ENCODE data around the gene MAML2.

MAML2 gene

GRCh38 chr11:96328395-96329010 is 14.5 kb downstream of the MAML2 start:
- Histone ChIP-seq H3K9ac (ENCODE audit: low read length) (no peak overlapping the region), H2BK5ac (ENCODE audit: low read depth, low read length, poor library complexity, severe bottlenecking) (no peak overlapping the region), H4K91ac (ENCODE audit: low read length) (no peak overlapping the region), H2AFZ (ENCODE audit: low read depth, low read length) (no peak overlapping the region), H3K27me3 (ENCODE audit: control insufficient read depth in 1 of 2, insufficient read depth in 1 of 2, low read length in 2 of 2) (no peaks in the 10 kb centered on the region), H3K14ac (ENCODE audit: low read length in 2 of 2) (no peak overlapping the region), H3K4me1 (ENCODE audit: control insufficient read depth, insufficient read depth, low read depth, low read length) (peaks cover 17% of the 10 kb centered on the region), H3K9me3 (ENCODE audit: control insufficient read depth, low read length) (no peaks in the 10 kb centered on the region), H4K8ac (ENCODE audit: low read length) (no peak overlapping the region), H3K79me1 (replicated peaks; ENCODE audit: low read length, poor library complexity, severe bottlenecking) (no peaks in the 10 kb centered on the region), H2BK12ac (ENCODE audit: low read length in 2 of 2) (no peak overlapping the region), H3K27ac (ENCODE audit: low read length, poor library complexity, severe bottlenecking) (peak overlapping the region; percentile 41), H3K23ac (ENCODE audit: low read length in 2 of 2) (no peak overlapping the region), H2BK15ac (ENCODE audit: low read depth, poor library complexity, severe bottlenecking) (no peak overlapping the region), H3K4me2 (ENCODE audit: low read length, poor library complexity, severe bottlenecking) (no peak overlapping the region), H3K18ac (ENCODE audit: low read depth in 1 of 2, low read length in 2 of 2) (no peak overlapping the region), H2BK120ac (ENCODE audit: low read depth, low read length) (no peak overlapping the region), H3K36me3 (ENCODE audit: control insufficient read depth in 1 of 2, insufficient read depth in 2 of 2, low read depth in 1 of 2, low read length in 2 of 2) (peaks cover 0 to 7% of the 10 kb centered on the region in 2 experiments), H3K4ac (ENCODE audit: low read depth in 1 of 2, low read length in 2 of 2) (no peak overlapping the region), H3K4me3 (ENCODE audit: insufficient read depth in 1 of 2, low read depth in 1 of 2, low read length in 2 of 2) (no peak overlapping the region), H2AK5ac (ENCODE audit: low read length, severe bottlenecking) (peak overlapping the region; percentile 67)
- no peak for DNase-seq
- WGBS: 89% methylated on average over 6 of the region's 8 CpGs

GRCh38 chr11:96326959-96327358 is 16.0 kb downstream of the MAML2 start:
- 95% methylated on average over 5 of the region's 7 CpGs for WGBS
- no peak overlapping the region for H2BK12ac ChIP-seq (ENCODE audit: low read length in 2 of 2)
- H3K27me3 ChIP-seq (ENCODE audit: control insufficient read depth in 1 of 2, insufficient read depth in 1 of 2, low read length in 2 of 2): no peaks in the 10 kb centered on the region
- no peak overlapping the region for H2BK15ac ChIP-seq (ENCODE audit: low read depth, poor library complexity, severe bottlenecking)
- H2AFZ ChIP-seq (ENCODE audit: low read depth, low read length): no peak overlapping the region
- H3K23ac ChIP-seq (ENCODE audit: low read length in 2 of 2): no peak overlapping the region
- DNase-seq: no peak
- peaks cover 2% of the 10 kb centered on the region for H3K79me1 ChIP-seq (replicated peaks; ENCODE audit: low read length, poor library complexity, severe bottlenecking)
- no peak overlapping the region for H4K8ac ChIP-seq (ENCODE audit: low read length)
- H2BK120ac ChIP-seq (ENCODE audit: low read depth, low read length): peak overlapping the region; percentile 67
- H3K36me3 ChIP-seq (ENCODE audit: control insufficient read depth in 1 of 2, insufficient read depth in 2 of 2, low read depth in 1 of 2, low read length in 2 of 2): peaks cover 0 to 14% of the 10 kb centered on the region in 2 experiments
- no peak overlapping the region for H3K4ac ChIP-seq (ENCODE audit: low read depth in 1 of 2, low read length in 2 of 2)
- peaks cover 16% of the 10 kb centered on the region for H3K4me1 ChIP-seq (ENCODE audit: control insufficient read depth, insufficient read depth, low read depth, low read length)
- no peaks in the 10 kb centered on the region for H3K9me3 ChIP-seq (ENCODE audit: control insufficient read depth, low read length)
- no peak overlapping the region for H3K18ac ChIP-seq (ENCODE audit: low read depth in 1 of 2, low read length in 2 of 2)
- no peak overlapping the region for H3K4me3 ChIP-seq (ENCODE audit: insufficient read depth in 1 of 2, low read depth in 1 of 2, low read length in 2 of 2)
- no peak overlapping the region for H3K9ac ChIP-seq (ENCODE audit: low read length)
- no peak overlapping the region for H3K4me2 ChIP-seq (ENCODE audit: low read length, poor library complexity, severe bottlenecking)
- H2AK5ac ChIP-seq (ENCODE audit: low read length, severe bottlenecking): peak overlapping the region; percentile 83
- H3K27ac ChIP-seq (ENCODE audit: low read length, poor library complexity, severe bottlenecking): peak overlapping the region; percentile 62
- no peak overlapping the region for H2BK5ac ChIP-seq (ENCODE audit: low read depth, low read length, poor library complexity, severe bottlenecking)
- H4K91ac ChIP-seq (ENCODE audit: low read length): peak overlapping the region; percentile 20
- no peak overlapping the region for H3K14ac ChIP-seq (ENCODE audit: low read length in 2 of 2)

- H3K9me3 ChIP-seq (ENCODE audit: control insufficient read depth, low read length): no peaks in the 10 kb centered on the region
- WGBS: 0% methylated on average over 1 of the region's 1 CpG
- no peak overlapping the region for H2AFZ ChIP-seq (ENCODE audit: low read depth, low read length)
These were observed 18.1 kb downstream of the MAML2 start for GRCh38 chr11:96324912-96325311.

GRCh38 chr11:96323642-96323985 is 19.4 kb downstream of the MAML2 start:
- Histone ChIP-seq H4K91ac (ENCODE audit: low read length) (no peak overlapping the region), H3K79me1 (replicated peaks; ENCODE audit: low read length, poor library complexity, severe bottlenecking) (peaks cover 15% of the 10 kb centered on the region), H3K9ac (ENCODE audit: low read length) (no peak overlapping the region), H2BK15ac (ENCODE audit: low read depth, poor library complexity, severe bottlenecking) (no peak overlapping the region), H3K14ac (ENCODE audit: low read length in 2 of 2) (no peak overlapping the region), H2BK5ac (ENCODE audit: low read depth, low read length, poor library complexity, severe bottlenecking) (peak overlapping the region; percentile 96), H2AK5ac (ENCODE audit: low read length, severe bottlenecking) (peak overlapping the region; percentile 98), H3K9me3 (ENCODE audit: control insufficient read depth, low read length) (no peaks in the 10 kb centered on the region), H3K4ac (ENCODE audit: low read depth in 1 of 2, low read length in 2 of 2) (no peak overlapping the region), H3K36me3 (ENCODE audit: control insufficient read depth in 1 of 2, insufficient read depth in 2 of 2, low read depth in 1 of 2, low read length in 2 of 2) (peaks cover 0 to 10% of the 10 kb centered on the region in 2 experiments), H3K4me3 (ENCODE audit: insufficient read depth in 1 of 2, low read depth in 1 of 2, low read length in 2 of 2) (no peak overlapping the region), H3K23ac (ENCODE audit: low read length in 2 of 2) (no peak overlapping the region), H2BK12ac (ENCODE audit: low read length in 2 of 2) (no peak overlapping the region), H2BK120ac (ENCODE audit: low read depth, low read length) (no peak overlapping the region), H4K8ac (ENCODE audit: low read length) (peak overlapping the region; percentile 35), H3K27me3 (ENCODE audit: control insufficient read depth in 1 of 2, insufficient read depth in 1 of 2, low read length in 2 of 2) (no peaks in the 10 kb centered on the region), H3K27ac (ENCODE audit: low read length, poor library complexity, severe bottlenecking) (peak overlapping the region; percentile 93), H2AFZ (ENCODE audit: low read depth, low read length) (no peak overlapping the region), H3K4me2 (ENCODE audit: low read length, poor library complexity, severe bottlenecking) (no peak overlapping the region), H3K18ac (ENCODE audit: low read depth in 1 of 2, low read length in 2 of 2) (no peak overlapping the region), H3K4me1 (ENCODE audit: control insufficient read depth, insufficient read depth, low read depth, low read length) (peaks cover 14% of the 10 kb centered on the region)
- no peak for DNase-seq
- WGBS: 93% methylated on average over 6 of the region's 6 CpGs

More at GRCh38 chr11:96324912-96325311, 18.1 kb downstream of the MAML2 start:
- Histone ChIP-seq H3K18ac (ENCODE audit: low read depth in 1 of 2, low read length in 2 of 2) (no peak overlapping the region), H3K4me1 (ENCODE audit: control insufficient read depth, insufficient read depth, low read depth, low read length) (peaks cover 14% of the 10 kb centered on the region), H3K79me1 (replicated peaks; ENCODE audit: low read length, poor library complexity, severe bottlenecking) (peaks cover 8% of the 10 kb centered on the region), H2AK5ac (ENCODE audit: low read length, severe bottlenecking) (peak overlapping the region; percentile 89), H3K4ac (ENCODE audit: low read depth in 1 of 2, low read length in 2 of 2) (no peak overlapping the region), H3K9ac (ENCODE audit: low read length) (peak overlapping the region; percentile 26), H3K23ac (ENCODE audit: low read length in 2 of 2) (no peak overlapping the region), H2BK12ac (ENCODE audit: low read length in 2 of 2) (no peak overlapping the region), H3K27ac (ENCODE audit: low read length, poor library complexity, severe bottlenecking) (peak overlapping the region; percentile 93), H3K14ac (ENCODE audit: low read length in 2 of 2) (no peak overlapping the region), H3K36me3 (ENCODE audit: control insufficient read depth in 1 of 2, insufficient read depth in 2 of 2, low read depth in 1 of 2, low read length in 2 of 2) (peaks cover 0 to 10% of the 10 kb centered on the region in 2 experiments), H2BK120ac (ENCODE audit: low read depth, low read length) (no peak overlapping the region), H4K8ac (ENCODE audit: low read length) (no peak overlapping the region), H2BK15ac (ENCODE audit: low read depth, poor library complexity, severe bottlenecking) (no peak overlapping the region), H3K4me2 (ENCODE audit: low read length, poor library complexity, severe bottlenecking) (no peak overlapping the region), H4K91ac (ENCODE audit: low read length) (no peak overlapping the region), H2BK5ac (ENCODE audit: low read depth, low read length, poor library complexity, severe bottlenecking) (peak overlapping the region; percentile 96), H3K27me3 (ENCODE audit: control insufficient read depth in 1 of 2, insufficient read depth in 1 of 2, low read length in 2 of 2) (no peaks in the 10 kb centered on the region), H3K4me3 (ENCODE audit: insufficient read depth in 1 of 2, low read depth in 1 of 2, low read length in 2 of 2) (no peak overlapping the region)
- no peak for DNase-seq

Data from mesenchymal stem cell (in vitro differentiated cells and primary cell).